H1 (cell line): ENCODE data around the gene MOV10L1. TPM values are rescaled to one million over a fixed set of nuclear protein-coding genes. Genes with fewer than 3 reads are reported as not detected.

Experiments used
- FOSL1 ChIP-seq: IDR thresholded peaks from 2 replicates; pipeline ENCODE4 v1.6.1; 2011; ENCODE audit warnings: mild to moderate bottlenecking, low read depth, low read length, moderate library complexity; ENCODE audit not compliant: insufficient read depth
- HDAC2 ChIP-seq, 2 experiments: fragments of 300-600 bp in 1 of 2; sonication (generic) in 1 of 2; IDR thresholded peaks; 2 replicates each; pipeline ENCODE4 v1.6.1; 2011 to 2012; ENCODE audit warnings: low read depth in 2 of 2, low read length in 2 of 2, mild to moderate bottlenecking in 2 of 2, moderate library complexity in 2 of 2, borderline replicate concordance in 1 of 2, inconsistent platforms in 1 of 2
- MAX ChIP-seq: IDR thresholded peaks from 2 replicates; pipeline ENCODE4 v1.6.1; 2012; ENCODE audit warnings: inconsistent platforms
- RNF2 ChIP-seq: fragments of 200-900, 300-1000 bp; sonication (generic); IDR thresholded peaks from 2 replicates; pipeline ENCODE4 v1.7.1; 2016; ENCODE audit warnings: borderline replicate concordance, low read depth, mild to moderate bottlenecking, antibody characterized with exemption, low read length; ENCODE audit not compliant: poor library complexity, severe bottlenecking; ENCODE audit errors: missing control alignments
- SIRT6 ChIP-seq: IDR thresholded peaks from one replicate; pipeline ENCODE4 v1.7.1; 2012; ENCODE audit warnings: low read length, inconsistent platforms
- TEAD4 ChIP-seq: IDR thresholded peaks from 2 replicates; pipeline ENCODE4 v1.6.1; 2012; ENCODE audit warnings: low read depth, low read length, inconsistent platforms, mixed read lengths
- polyA plus RNA-seq, 7 experiments: library from polyadenylated mRNA; depleted of rRNA in 3 of 7; stranded (reverse) in 5 of 7; unstranded in 2 of 7; fragments of >200 nt in 5 of 7; fragments of 200-250 nt in 2 of 7; gene quantifications; 1 replicate in 5 of 7; 2 replicates in 1 of 7; 4 replicates in 1 of 7; pipeline versions ENCODE4 v1.2.1 to v1.2.3, GENCODE V29; 2011 to 2013; ENCODE audit warnings: missing spikeins in 2 of 7, mixed read lengths in 2 of 7
- total RNA-seq: library from RNA; stranded (reverse); fragmentation: NEBNext Ultra II Directional; extraction: Animal tissue kit (Norgen Biotek cat#: 25700); gene quantifications from 2 replicates; pipeline ENCODE4 v1.2.1, GENCODE V29; 2021

The MOV10L1 gene
- total and polyA plus RNA-seq, 2 of the 8 experiments (the other 6 are each of a cell fraction or from before 2014, with no cell fraction given): 0.32 TPM; not detected in 1

- TF ChIP-seq RNF2 (no peak), MAX (no peak), HDAC2 (IDR thresholded peaks at IDR 0.05; ENCODE audit: borderline replicate concordance in 1 of 2, low read depth in 2 of 2, low read length in 2 of 2) (no peak), SIRT6 (no peak), FOSL1 (no peak), TEAD4 (no peak)
Measured at GRCh38 chr22:50186761-50187523, 97.1 kb downstream of the MOV10L1 start (continued).
